Measurements from ENCODE around the gene RNF40. TPM values are rescaled to one million over a fixed set of nuclear protein-coding genes. Genes with fewer than 3 reads are reported as not detected.

RNF40 gene
- total RNA-seq, 1 experiment from 2014 or later = 57.9 TPM

- no peak overlapping the region for H3K27ac ChIP-seq (ENCODE audit: low read length)
- H3K79me2 ChIP-seq (ENCODE audit: low read length) = peaks cover 1% of the 10 kb centered on the region; the same call in 1 of the 2 replicates
- no peak overlapping the region for H3K4me2 ChIP-seq (ENCODE audit: low read depth, low read length, poor library complexity, severe bottlenecking)
- no peaks in the 10 kb centered on the region for H3K9me2 ChIP-seq (replicated peaks; ENCODE audit: insufficient read depth, low read length)
- no peaks in the 10 kb centered on the region for H4K20me1 ChIP-seq (ENCODE audit: insufficient read depth, low read depth, low read length)
- no peak overlapping the region for H3K9ac ChIP-seq (ENCODE audit: low read length)
- H3K27me3 ChIP-seq (ENCODE audit: low read length) = no peaks in the 10 kb centered on the region
- no peaks in the 10 kb centered on the region for H3K4me1 ChIP-seq (ENCODE audit: low read length)
- no peak for DNase-seq
- H2AFZ ChIP-seq (ENCODE audit: low read length) = no peak overlapping the region
- H3K9me3 ChIP-seq (ENCODE audit: low read length) = no peaks in the 10 kb centered on the region
- H3K36me3 ChIP-seq (ENCODE audit: insufficient read depth, low read length) = peaks cover 25% of the 10 kb centered on the region; the same call in 1 of the 2 replicates
- H3K4me3 ChIP-seq (ENCODE audit: low read length) = no peak overlapping the region
Measured at GRCh38 chr16:30769379-30770089, 7.4 kb downstream of the RNF40 start.

DNA sequence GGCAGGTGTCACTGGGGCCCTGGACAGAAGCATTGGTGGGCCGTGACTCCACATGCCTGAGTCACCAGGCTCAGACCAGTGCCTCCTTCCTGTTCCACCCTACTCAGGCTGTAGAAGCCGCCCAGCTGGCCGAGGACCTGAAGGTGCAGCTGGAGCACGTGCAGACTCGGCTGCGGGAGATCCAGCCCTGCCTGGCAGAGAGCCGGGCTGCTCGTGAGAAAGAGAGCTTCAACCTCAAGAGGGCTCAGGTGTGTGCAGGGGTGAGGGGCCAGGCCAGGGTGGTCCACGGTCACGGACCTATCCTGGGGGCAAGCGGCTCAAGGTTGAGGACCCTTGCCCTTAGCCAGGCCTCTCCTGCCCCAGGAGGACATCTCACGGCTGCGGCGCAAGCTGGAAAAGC lies 9.6 kb downstream of the RNF40 start:
- Histone ChIP-seq H3K9me2 (replicated peaks; ENCODE audit: insufficient read depth, low read length) (no peaks in the 10 kb centered on the region), H3K4me1 (ENCODE audit: low read length) (no peaks in the 10 kb centered on the region), H3K9ac (ENCODE audit: low read length) (no peak overlapping the region), H3K79me2 (ENCODE audit: low read length) (no peaks in the 10 kb centered on the region), H3K27ac (ENCODE audit: low read length) (no peak overlapping the region), H4K20me1 (ENCODE audit: insufficient read depth, low read depth, low read length) (no peaks in the 10 kb centered on the region), H3K27me3 (ENCODE audit: low read length) (no peaks in the 10 kb centered on the region), H3K4me3 (ENCODE audit: low read length) (no peak overlapping the region), H3K9me3 (ENCODE audit: low read length) (no peaks in the 10 kb centered on the region), H3K36me3 (ENCODE audit: insufficient read depth, low read length) (0 out of 2 replicates have a peak, but pooled peaks cover 15% of the 10 kb centered on the region), H2AFZ (ENCODE audit: low read length) (no peak overlapping the region), H3K4me2 (ENCODE audit: low read depth, low read length, poor library complexity, severe bottlenecking) (no peak overlapping the region)
- DNase-seq = no peak

- Histone ChIP-seq H3K4me1 (ENCODE audit: low read length) (no peaks in the 10 kb centered on the region), H3K27ac (ENCODE audit: low read length) (no peak overlapping the region), H3K4me2 (ENCODE audit: low read depth, low read length, poor library complexity, severe bottlenecking) (no peak overlapping the region), H3K9me2 (replicated peaks; ENCODE audit: insufficient read depth, low read length) (no peaks in the 10 kb centered on the region), H3K36me3 (ENCODE audit: insufficient read depth, low read length) (0 out of 2 replicates have a peak, but pooled peaks cover 9% of the 10 kb centered on the region), H4K20me1 (ENCODE audit: insufficient read depth, low read depth, low read length) (no peaks in the 10 kb centered on the region), H3K4me3 (ENCODE audit: low read length) (no peak overlapping the region), H3K79me2 (ENCODE audit: low read length) (no peaks in the 10 kb centered on the region), H3K9me3 (ENCODE audit: low read length) (no peaks in the 10 kb centered on the region), H3K9ac (ENCODE audit: low read length) (no peak overlapping the region), H3K27me3 (ENCODE audit: low read length) (no peaks in the 10 kb centered on the region), H2AFZ (ENCODE audit: low read length) (no peak overlapping the region)
- DNase-seq = no peak
Measured at GRCh38 chr16:30773826-30774225, 11.7 kb downstream of the RNF40 start.

DNA sequence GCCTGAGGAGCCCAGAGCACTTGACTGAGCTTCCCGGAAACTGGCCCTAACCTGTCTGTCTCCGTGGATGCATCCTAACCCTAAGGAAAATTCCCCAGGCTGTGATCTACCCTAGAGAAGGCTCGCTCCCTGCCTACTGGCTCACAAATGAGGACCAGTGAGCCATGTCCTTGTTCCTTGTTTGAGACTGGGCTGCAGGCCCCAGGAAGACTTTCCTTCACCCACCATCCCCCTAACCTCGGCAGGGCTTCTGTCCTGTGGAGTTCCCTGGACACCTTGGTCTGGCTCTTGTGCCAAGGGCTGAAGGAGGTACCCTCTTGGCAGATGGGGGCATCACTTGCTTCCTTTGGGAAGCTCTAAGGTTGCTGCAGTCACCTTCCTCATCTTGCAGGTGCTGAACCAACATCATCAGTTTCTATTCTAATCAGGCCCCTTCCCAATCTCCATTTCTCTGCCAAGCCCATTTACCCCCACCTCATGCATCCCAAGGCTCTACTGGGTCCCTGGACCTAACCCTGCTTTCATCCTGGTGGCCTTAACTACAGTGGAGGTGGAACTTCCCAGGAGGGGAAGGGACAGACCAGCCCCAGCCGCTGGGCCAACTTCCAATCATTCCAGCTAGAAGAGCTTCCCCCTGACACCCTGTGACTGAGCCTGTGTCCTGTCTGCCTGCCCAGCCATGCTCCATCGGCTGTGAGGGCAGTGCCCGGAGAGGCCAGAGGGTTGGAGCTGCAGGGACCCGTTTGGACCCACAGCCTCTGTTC lies 12.4 kb downstream of the RNF40 start:
- no peaks in the 10 kb centered on the region for H3K27me3 ChIP-seq (ENCODE audit: low read length)
- H3K9ac ChIP-seq (ENCODE audit: low read length) = no peak overlapping the region
- H3K4me3 ChIP-seq (ENCODE audit: low read length) = no peak overlapping the region
- no peaks in the 10 kb centered on the region for H3K9me2 ChIP-seq (replicated peaks; ENCODE audit: insufficient read depth, low read length)
- DNase-seq = no peak
- H3K79me2 ChIP-seq (ENCODE audit: low read length) = no peaks in the 10 kb centered on the region
- H3K4me1 ChIP-seq (ENCODE audit: low read length) = no peaks in the 10 kb centered on the region
- no peak overlapping the region for H2AFZ ChIP-seq (ENCODE audit: low read length)
- H3K9me3 ChIP-seq (ENCODE audit: low read length) = no peaks in the 10 kb centered on the region
- no peak overlapping the region for H3K27ac ChIP-seq (ENCODE audit: low read length)
- no peak overlapping the region for H3K4me2 ChIP-seq (ENCODE audit: low read depth, low read length, poor library complexity, severe bottlenecking)
- H3K36me3 ChIP-seq (ENCODE audit: insufficient read depth, low read length) = 0 out of 2 replicates have a peak, but pooled peaks cover 9% of the 10 kb centered on the region
- no peaks in the 10 kb centered on the region for H4K20me1 ChIP-seq (ENCODE audit: insufficient read depth, low read depth, low read length)

DNA sequence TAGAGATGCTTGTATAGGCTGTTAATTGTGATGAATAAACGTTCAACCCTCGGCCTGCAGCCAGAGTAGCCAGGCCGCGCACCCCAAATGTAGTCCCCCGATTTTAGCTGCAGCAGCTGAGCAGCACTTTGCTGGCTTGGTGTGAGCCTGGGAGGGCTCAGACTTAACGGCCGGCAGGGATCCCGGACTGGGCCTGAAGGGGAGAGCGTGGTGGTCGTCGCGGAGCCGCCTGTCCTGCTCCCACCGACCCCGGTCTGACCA lies 12.9 kb downstream of the RNF40 start:
- Histone ChIP-seq H3K4me3 (ENCODE audit: low read length) (no peak overlapping the region), H3K4me2 (ENCODE audit: low read depth, low read length, poor library complexity, severe bottlenecking) (no peak overlapping the region), H3K27me3 (ENCODE audit: low read length) (no peaks in the 10 kb centered on the region), H3K27ac (ENCODE audit: low read length) (no peak overlapping the region), H4K20me1 (ENCODE audit: insufficient read depth, low read depth, low read length) (no peaks in the 10 kb centered on the region), H3K9me3 (ENCODE audit: low read length) (no peaks in the 10 kb centered on the region), H3K36me3 (ENCODE audit: insufficient read depth, low read length) (0 out of 2 replicates have a peak, but pooled peaks cover 9% of the 10 kb centered on the region), H2AFZ (ENCODE audit: low read length) (no peak overlapping the region), H3K9ac (ENCODE audit: low read length) (no peak overlapping the region), H3K4me1 (ENCODE audit: low read length) (no peaks in the 10 kb centered on the region), H3K79me2 (ENCODE audit: low read length) (no peaks in the 10 kb centered on the region), H3K9me2 (replicated peaks; ENCODE audit: insufficient read depth, low read length) (no peaks in the 10 kb centered on the region)
- DNase-seq = no peak

DNA sequence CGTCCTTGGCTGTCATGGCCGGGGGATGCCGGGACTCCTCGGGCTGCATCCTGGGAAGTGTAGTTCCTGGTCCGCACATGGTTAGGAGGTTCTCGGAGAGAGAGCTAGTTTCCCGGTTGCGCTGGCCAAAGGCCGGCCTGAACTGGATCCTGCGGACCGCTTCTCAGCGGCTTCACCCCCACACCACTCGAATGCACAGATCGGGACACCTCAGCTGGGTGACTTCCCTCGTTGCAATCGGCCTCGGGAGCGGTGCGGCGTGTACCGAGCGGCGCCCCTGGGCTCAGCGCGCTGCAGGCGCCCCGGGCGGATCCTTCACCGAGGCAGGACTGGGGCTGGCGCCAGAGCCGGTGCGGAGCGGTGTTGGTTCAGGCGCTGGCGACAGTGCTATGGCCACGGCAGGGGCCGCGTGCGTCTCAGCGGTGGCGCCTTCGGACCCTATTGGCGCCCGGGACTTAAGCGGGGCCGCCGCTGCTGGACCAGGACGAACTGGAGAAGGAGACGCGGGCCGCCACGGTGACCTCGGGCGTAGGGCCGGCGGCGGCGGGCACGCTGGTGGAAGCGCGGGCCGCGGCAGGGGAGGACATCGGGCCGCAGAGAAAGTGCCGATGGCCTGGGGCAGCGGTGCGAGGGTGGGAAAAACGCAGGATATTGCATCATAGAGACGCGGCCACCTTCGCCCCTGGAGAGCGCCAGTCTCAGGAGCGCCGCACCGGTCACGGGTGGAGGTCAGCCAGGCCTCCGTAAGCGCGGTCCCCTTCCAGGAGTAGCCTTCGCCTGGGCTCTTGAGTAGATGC lies 13.5 kb downstream of the RNF40 start:
- no peak for DNase-seq
- no peaks in the 10 kb centered on the region for H3K27me3 ChIP-seq (ENCODE audit: low read length)
- H3K36me3 ChIP-seq (ENCODE audit: insufficient read depth, low read length) = 0 out of 2 replicates have a peak, but pooled peaks cover 9% of the 10 kb centered on the region
- no peak overlapping the region for H3K9ac ChIP-seq (ENCODE audit: low read length)
- H3K27ac ChIP-seq (ENCODE audit: low read length) = no peak overlapping the region
- H3K4me3 ChIP-seq (ENCODE audit: low read length) = no peak overlapping the region
- H2AFZ ChIP-seq (ENCODE audit: low read length) = no peak overlapping the region
- H3K9me3 ChIP-seq (ENCODE audit: low read length) = no peaks in the 10 kb centered on the region
- H3K4me1 ChIP-seq (ENCODE audit: low read length) = no peaks in the 10 kb centered on the region
- H4K20me1 ChIP-seq (ENCODE audit: insufficient read depth, low read depth, low read length) = no peaks in the 10 kb centered on the region
- no peaks in the 10 kb centered on the region for H3K9me2 ChIP-seq (replicated peaks; ENCODE audit: insufficient read depth, low read length)
- no peak overlapping the region for H3K4me2 ChIP-seq (ENCODE audit: low read depth, low read length, poor library complexity, severe bottlenecking)
- no peaks in the 10 kb centered on the region for H3K79me2 ChIP-seq (ENCODE audit: low read length)

DNA sequence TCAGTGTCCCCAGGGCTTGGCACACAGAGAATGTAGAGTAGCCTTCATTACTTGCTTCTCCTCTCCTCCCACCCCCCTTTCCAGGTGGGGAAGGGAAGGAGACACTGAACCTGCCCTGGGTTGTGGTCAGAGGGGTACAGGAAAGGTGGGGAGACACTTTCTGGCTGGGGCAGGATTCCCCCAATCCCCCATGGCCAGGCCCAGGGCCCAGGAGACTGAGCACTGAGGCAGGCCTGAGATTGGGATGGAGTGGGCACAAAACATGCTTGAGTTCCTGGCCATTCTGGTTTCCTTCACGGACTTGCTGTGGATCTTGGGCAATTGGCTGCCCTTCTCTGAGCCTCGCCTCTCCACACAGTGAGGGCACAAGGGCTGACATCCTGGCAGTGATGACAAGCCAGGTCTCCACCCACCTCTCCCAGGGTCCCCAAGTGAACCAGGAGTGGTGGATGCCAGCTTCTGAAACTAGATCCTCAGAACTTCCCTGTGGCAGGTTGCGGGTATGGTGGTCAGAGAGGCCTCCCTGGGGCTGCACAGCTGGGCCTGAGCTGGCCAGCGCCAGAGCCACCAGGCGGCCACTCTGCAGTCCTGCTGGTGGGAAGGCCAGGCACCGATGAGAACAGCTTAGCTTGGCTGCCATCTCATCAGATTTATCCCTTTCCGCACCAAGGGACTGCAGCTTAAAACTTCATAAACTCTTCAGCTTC lies 15.6 kb downstream of the RNF40 start:
- H4K20me1 ChIP-seq (ENCODE audit: insufficient read depth, low read depth, low read length) = no peaks in the 10 kb centered on the region
- no peak overlapping the region for H3K27ac ChIP-seq (ENCODE audit: low read length)
- H3K79me2 ChIP-seq (ENCODE audit: low read length) = no peaks in the 10 kb centered on the region
- no peak for DNase-seq
- no peak overlapping the region for H3K4me2 ChIP-seq (ENCODE audit: low read depth, low read length, poor library complexity, severe bottlenecking)
- H3K36me3 ChIP-seq (ENCODE audit: insufficient read depth, low read length) = 0 out of 2 replicates have a peak, but pooled peaks cover 5% of the 10 kb centered on the region
- H3K9me3 ChIP-seq (ENCODE audit: low read length) = no peaks in the 10 kb centered on the region
- no peak overlapping the region for H3K4me3 ChIP-seq (ENCODE audit: low read length)
- no peak overlapping the region for H2AFZ ChIP-seq (ENCODE audit: low read length)
- no peaks in the 10 kb centered on the region for H3K4me1 ChIP-seq (ENCODE audit: low read length)
- H3K9me2 ChIP-seq (replicated peaks; ENCODE audit: insufficient read depth, low read length) = no peaks in the 10 kb centered on the region
- H3K27me3 ChIP-seq (ENCODE audit: low read length) = no peaks in the 10 kb centered on the region
- no peak overlapping the region for H3K9ac ChIP-seq (ENCODE audit: low read length)
